Measurements from ENCODE around the gene FASTKD2.
"Not testable (repeated sequence)": the region's sequence is repeated elsewhere in the genome, so short reads cannot be mapped to it uniquely, and the experiment has no call there.

FASTKD2 gene

DNA sequence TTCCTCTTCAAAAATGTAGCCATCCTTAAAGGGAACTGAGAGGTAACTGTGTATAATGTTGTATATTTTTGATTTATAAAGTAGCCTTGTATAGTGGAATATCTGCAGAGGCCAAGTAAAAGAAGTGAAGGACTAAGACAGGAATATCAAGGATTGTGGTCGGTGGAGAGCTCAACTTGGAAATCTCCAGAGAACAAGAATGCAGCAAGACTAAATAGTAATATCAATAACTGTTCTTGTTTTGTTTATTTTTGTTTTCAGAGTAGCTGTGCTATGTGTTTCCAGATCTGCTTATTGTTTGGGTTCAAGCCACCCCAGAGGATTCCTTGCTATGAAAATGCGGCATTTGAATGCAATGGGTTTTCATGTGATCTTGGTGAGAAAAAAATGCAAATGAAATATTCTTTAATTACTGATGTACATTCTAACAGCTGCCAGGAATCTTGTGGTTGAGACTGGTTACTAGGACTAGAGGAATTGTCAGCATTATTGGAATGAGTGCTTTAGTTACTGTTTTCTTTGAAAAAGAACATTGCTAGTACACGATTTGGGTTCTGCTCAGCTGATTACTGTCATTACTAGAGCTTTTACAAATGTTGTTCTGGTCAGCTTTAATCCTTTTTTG, 25.0 kb downstream of the FASTKD2 start:
- peak; percentile 5 for DNase-seq (ENCODE audit: low read depth)

DNA sequence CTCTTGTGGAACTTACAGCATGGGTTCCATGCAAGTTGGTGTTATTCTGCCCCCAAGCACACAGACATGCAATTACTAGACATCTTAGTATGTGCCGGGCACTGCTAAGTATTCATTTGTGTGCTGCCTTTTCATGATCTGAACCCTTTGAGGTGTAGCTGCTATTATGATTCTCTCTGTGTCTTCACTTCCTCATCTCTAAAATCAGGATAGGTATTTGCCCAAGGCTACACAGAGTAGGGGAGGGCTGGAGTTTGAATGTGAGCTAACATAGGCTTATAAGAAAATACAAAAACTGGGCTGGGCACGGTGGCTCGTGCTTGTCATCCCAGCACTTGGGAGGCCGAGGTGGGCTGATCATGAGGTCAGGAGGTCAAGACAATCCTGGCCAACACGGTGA, 27.2 kb downstream of the FASTKD2 start:
- DNase-seq (ENCODE audit: low read depth), result no peak

DNA sequence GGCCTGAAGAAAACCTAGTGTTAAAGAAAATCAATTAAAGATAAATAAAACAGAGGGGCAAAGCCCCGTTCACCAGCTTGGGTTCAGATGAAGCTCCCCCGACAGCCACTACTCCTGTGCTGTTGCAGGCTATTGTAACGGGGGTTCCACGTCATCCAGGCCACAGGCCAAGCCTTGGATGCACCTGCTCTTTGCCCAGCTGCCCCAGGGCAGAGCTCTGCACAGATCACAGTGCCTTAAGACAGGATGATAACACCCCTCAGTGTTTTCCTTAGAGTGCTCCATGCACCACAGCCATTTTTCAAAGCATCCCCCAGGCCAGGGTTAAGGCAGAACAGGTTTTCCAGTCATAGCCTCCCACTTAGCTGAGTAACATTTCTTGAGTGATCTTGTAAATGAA, 32.0 kb downstream of the FASTKD2 start:
- no peak for DNase-seq (ENCODE audit: low read depth)

- DNase-seq (ENCODE audit: low read depth), result no peak
Observed at GRCh38 chr2:206798000-206798399, 32.6 kb downstream of the FASTKD2 start.

- DNase-seq (ENCODE audit: low read depth), result no peak
Observed at GRCh38 chr2:206799083-206799482, 33.7 kb downstream of the FASTKD2 start.

DNA sequence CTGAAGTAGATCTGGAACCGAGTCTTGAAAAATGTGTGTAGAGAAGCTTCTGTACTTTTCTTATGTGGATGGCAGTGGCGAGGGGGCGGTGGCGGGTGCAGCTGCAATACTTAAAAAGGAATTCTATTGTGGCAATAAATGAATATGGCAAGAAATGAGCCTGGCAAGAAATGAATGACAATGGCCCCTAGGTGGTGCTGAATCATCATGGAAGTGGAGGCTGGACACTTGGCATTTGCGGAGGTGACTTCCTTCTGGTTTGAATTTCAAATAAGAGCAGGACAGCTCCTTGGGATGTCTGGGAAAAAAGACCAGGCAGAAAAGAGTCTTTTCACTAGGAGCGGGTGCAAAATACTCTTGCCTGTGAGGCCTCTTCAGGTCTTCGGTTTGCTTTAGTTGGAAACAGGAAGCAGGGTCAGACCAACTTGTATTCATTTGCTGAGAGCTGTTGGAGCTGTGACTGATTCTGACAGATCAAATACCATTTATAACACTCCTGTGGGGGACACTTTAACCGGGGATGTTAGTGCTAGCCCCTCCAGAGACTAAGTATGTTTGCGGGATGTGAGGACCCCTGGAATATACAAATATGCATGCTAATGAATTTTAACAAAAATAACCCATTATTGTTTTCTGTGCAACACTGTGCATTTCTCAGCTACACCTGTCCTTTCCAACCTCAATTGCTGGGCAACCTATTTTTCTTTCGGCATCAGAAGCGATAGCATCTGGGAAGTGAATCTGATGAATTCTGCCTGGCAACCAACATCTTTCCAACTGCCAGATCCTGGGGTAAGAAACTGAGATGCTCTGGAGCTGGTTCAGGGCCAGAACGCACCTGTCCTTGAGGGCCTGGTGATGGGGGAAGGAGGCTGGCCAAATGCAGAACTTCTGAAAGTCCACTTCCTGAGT, 35.4 kb downstream of the FASTKD2 start:
- DNase-seq (ENCODE audit: low read depth), result peak; percentile 75

GRCh38 chr2:206801418-206802189, 36.2 kb downstream of the FASTKD2 start:
- DNase-seq (ENCODE audit: low read depth), result no peak

- DNase-seq (ENCODE audit: low read depth), result no peak
Observed at GRCh38 chr2:206802654-206803514, 37.5 kb downstream of the FASTKD2 start.

GRCh38 chr2:206804326-206804725, 38.9 kb downstream of the FASTKD2 start:
- DNase-seq (ENCODE audit: low read depth), result no peak

DNA sequence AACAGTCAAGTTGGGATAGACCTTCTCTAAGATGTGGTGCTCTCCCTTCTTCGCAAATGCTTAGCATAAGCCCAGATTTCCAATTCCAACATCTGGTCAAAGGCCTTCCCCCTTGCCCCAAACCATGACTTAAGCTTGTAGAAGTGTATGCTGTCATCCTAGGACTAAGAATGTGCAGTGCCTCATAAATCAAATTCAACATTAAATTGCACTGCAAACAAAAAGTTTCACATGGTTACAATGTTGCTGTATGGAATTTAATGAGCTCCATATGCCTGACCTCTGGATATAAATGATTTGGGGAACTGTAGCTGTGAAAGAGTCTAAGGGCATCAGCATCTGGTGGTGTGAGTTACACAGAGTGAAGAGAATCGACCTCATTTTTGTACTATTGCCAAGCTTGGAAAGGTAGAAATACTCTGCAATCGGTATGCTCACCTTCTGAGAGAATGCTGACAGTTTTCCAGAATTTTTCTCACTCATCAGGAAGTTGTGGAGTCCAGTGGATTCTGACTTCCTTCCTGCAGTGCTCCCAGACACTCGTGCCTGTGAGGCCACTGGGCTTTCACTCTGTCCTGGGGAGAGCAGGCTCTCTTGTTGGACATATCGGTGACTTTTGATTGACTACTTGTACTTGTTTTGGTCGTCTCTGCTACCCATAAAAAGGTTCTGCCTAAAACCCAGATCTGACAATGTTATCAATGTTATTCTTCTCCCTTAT, 40.6 kb downstream of the FASTKD2 start:
- peak; percentile 58 for DNase-seq (ENCODE audit: low read depth)

- DNase-seq (ENCODE audit: low read depth), result not testable (repeated sequence)
Observed at GRCh38 chr2:206807624-206808023, 42.2 kb downstream of the FASTKD2 start.

DNA sequence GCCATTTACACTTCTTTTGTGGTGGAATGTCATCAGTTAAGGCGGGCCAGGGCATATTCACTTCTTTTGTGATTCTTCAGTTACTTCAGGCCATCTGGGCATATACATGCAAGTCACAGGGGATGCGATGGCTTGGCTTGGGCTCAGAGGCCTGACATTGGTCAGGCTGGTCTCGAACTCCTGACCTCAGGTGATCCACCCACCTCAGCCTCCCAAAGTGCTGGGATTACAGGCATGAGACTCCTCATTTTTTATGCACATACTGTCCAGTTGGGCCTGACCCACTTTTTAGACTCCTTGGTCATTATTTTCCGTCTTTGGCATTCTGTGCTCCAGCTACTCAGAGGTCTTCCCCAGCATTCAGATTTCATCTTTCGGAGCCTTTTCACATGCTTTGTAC, 47.1 kb downstream of the FASTKD2 start:
- DNase-seq (ENCODE audit: low read depth), result not testable (repeated sequence)

DNA sequence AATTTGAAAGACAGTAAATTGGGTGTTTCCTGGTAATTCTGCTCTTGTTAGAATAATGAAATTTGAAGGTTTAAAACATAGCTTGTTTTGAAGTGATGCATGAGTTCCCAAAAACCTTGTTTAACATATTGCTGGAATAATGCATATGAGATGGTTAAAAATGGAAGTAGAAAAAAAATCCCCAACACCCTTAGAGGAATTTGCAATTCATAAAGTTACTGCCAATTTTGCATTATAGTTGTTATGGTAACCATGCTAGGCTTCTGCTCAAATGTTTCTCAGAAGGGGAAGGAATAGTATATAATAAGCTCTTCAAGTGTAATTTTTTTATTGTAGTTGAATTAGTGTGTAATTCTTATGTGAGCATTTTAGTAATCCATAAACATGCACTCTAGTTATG, 49.1 kb downstream of the FASTKD2 start:
- DNase-seq (ENCODE audit: low read depth), result no peak

- no peak for DNase-seq (ENCODE audit: low read depth)
Observed at GRCh38 chr2:206820807-206821206, 55.4 kb downstream of the FASTKD2 start.

- DNase-seq (ENCODE audit: low read depth), result no peak
Observed at GRCh38 chr2:206823178-206823577, 57.8 kb downstream of the FASTKD2 start.

DNA sequence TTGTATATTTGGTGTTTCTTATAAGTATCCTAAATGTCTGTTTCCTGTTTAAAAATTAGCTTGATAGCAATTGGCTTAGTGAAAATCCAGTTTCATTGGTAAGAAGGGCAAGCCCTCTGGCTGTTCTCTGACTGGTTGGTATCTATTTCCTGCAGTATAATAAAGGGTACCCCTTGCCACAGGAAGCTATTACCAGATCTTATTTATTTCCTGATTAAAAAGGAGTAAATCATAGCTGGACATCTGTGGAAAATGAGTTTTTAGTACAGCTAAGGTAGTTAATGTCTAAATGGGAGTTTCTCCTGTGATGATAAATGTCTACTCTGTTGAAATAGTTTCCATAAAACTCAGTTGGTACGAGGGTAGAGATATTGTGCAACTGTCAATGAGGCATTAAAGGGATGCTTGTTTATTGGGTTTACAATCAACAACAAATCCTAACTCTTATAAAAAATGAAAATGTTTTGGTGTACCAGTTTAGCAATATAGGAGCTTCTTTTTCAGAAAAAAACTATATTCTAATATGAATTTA, 58.7 kb downstream of the FASTKD2 start:
- no peak for DNase-seq (ENCODE audit: low read depth)

- no peak for DNase-seq (ENCODE audit: low read depth)
Observed at GRCh38 chr2:206824993-206825392, 59.6 kb downstream of the FASTKD2 start.

DNA sequence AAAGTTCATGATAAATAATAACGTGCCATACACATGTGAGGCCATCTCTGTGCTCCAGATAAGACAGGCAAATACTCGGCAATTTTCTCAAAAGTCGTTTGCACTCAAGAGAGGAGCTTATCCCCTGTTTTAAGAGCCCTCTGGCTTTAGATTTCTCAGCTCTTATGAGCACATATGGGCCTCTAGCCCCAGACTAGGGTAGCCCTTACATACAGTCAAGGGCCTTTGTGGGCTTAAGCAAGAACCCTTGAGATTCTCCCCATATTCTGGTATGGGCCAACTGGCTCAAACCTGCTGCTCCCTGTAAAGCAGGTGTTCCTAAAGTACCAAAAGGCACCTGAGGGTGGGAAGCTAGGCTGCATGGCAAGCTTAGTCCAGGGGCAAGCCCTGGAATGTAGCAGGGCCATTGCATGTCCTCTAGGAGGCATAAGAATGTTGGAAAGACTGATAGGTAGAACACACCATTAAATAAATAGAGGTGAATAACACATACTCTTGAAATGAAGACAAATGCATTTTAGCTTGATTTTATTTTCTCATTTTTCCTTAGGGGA, 66.1 kb downstream of the FASTKD2 start:
- no peak for DNase-seq (ENCODE audit: low read depth)

DNA sequence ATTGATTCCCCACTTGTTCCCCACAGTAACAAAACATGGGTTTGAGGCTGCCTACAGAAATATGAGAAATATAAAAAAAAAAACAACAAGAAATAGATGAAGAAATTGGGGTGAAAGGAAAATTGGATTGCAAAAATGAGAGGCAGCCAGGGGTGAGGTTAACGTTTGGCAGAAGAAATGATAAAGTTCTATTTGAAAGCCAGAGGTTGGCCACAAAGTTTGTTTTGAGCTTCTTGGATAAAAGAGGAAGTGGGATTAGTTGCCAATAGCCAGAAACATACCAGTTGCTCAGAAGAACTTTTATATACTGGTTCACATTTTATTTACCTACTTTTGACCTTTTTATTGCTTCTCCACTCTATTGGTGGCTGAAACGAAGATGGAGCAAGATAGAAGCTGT, 67.5 kb downstream of the FASTKD2 start:
- peak; percentile 18 for DNase-seq (ENCODE audit: low read depth)

DNA sequence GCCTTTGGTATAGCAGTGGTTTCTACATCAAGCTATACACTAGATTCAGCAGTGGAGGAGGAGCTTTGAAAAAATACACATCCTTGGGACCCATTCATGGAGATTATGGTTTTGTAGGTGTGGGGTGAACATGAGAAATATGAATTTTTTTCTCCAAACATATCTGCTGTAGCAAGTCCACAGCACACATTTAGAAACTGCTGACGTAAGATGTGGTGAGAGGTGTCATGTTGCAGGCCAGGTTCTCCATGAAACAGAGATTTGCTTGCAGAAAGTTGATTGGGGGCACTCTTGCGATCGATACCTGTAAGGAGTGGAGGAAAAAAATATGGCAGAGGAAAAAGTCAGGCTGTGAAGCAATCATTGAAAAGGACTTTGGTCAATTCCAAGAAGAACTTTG, 67.9 kb downstream of the FASTKD2 start:
- DNase-seq (ENCODE audit: low read depth), result no peak

Data from fibroblast of the conjunctiva (primary cell).